Fibroblast of villous mesenchyme (primary cell): ENCODE data around the gene WDSUB1. TPM values are rescaled to one million over a fixed set of nuclear protein-coding genes. Genes with fewer than 3 reads are reported as not detected.
A peak's percentile ranks its signal among the peaks of the same experiment; 100 is the strongest.

ENCODE experiments used
- DNase-seq: peaks from one replicate; pipeline ENCODE4 v3.0.0-alpha.2; 2010; ENCODE audit warnings: low read depth
- H3K4me3 ChIP-seq: 2 replicates; pipeline ENCODE4 v1.5.1; 2011; ENCODE audit warnings: low read depth, mild to moderate bottlenecking, low read length
- CTCF ChIP-seq: IDR thresholded peaks from 2 replicates; pipeline ENCODE4 v1.5.1; 2012; ENCODE audit warnings: low read depth, mild to moderate bottlenecking, low read length; ENCODE audit not compliant: insufficient read depth
- total RNA-seq: library from RNA; depleted of rRNA; stranded (reverse); fragments of >200 nt; gene quantifications from 2 replicates; pipeline ENCODE4 v1.2.3, GENCODE V29; 2012

WDSUB1 gene
- total RNA-seq, 1 donor = 5.2 TPM

DNA sequence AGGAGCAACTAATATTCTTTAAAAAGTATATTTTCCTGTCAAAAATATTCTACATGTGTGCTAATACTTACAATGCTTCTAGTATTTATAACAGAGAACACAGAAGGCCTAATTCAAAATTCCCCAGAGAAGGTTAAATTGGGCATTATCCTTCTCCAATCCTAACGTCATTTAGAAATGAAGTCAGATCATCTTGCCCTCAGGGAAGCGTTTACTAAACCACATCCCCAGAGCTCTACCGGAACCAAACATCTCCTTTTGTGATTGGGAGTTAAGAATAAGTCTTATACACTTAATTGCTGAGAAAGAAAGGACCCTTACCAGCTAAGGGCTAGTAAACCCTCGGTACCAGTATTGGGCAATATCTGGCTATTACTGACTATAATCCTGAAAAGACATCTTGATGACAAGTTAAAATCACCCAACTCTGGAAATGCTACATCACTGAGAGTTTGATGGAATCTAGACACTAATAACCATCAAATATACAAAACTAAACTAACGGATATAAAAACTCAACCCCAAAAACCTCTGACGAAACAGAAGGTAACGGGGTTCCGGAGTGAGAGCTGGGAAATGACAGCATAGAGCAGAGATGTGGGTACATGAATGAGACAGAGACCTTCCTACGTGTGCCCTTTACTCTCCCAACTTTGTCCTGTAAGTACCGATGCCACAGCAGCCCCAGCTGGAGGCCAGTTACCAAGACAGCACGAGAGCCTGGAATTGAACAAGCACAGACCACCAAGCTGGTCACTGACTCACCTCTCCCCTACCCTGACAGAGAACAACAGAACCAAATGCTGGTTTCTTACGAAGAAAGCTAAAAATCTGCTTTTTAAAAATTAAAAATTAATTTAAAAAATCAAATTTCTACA, 35.0 kb downstream of the WDSUB1 start:
- no peak overlapping the region for H3K4me3 ChIP-seq
- DNase-seq = no peak
- TF ChIP-seq CTCF = no peak

- DNase-seq = peak; percentile 44
- no peak for TF ChIP-seq CTCF
- H3K4me3 ChIP-seq = no peak overlapping the region
Observed at GRCh38 chr2:159249990-159250715, 36.4 kb downstream of the WDSUB1 start.

- no peak for TF ChIP-seq CTCF
- no peak overlapping the region for H3K4me3 ChIP-seq
- no peak for DNase-seq
Observed at GRCh38 chr2:159246325-159246988, 40.0 kb downstream of the WDSUB1 start.

GRCh38 chr2:159243529-159243928, 43.0 kb downstream of the WDSUB1 start:
- DNase-seq = no peak
- no peak overlapping the region for H3K4me3 ChIP-seq
- TF ChIP-seq CTCF = no peak

DNA sequence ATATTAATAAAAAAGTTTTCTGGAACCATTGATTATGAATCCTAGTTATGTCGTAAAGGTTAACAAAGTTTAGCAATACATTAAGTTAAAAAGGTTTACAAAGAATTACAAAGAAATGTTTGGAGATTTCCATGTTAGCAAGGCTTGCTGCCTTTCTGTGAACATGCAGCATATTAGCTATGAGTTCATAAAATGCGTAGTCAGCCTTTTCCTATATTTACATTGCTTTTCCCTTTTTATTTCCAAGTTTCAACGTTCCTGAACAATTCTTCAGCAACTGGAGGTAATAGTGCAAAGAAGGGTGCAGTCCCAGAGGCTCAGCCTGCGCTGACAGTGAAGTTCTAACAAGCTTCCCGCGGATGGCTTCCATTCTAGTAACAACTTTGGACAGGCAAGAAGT, 51.6 kb downstream of the WDSUB1 start:
- no peak for TF ChIP-seq CTCF

DNA sequence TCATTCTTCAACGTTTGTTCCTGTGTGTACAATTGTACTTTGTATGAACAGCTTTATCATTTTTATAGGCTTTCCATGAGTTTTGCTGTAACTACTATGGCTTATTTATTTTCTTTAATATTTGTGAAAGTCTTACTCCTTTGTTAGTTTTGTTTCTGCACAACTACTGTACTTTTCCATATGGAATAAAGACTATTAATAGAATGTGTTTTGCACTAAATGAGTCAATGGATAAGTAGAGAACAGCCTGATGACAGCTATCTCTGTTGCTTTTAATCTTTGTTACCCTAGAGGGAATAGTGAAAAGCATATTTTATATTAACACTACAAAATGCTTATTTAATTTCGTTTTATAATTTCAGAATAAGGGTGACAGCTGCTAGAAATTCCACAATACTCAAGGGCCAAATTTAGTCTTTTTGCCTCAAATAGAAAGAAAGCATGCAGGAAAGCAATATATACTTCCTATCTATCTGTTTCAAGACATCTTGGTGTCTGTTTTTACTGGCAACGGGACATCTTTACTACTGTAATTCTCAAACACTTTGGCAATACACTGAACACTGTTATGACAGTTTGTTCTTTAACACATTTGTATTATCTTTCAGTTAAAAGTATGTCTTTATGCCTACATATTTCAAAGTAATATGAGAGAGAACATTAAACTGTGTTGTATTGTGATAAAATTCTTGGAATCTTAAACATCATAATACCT, 53.9 kb downstream of the WDSUB1 start:
- TF ChIP-seq CTCF = no peak
- no peak overlapping the region for H3K4me3 ChIP-seq
- DNase-seq = no peak

More for the DNA sequence above, 51.6 kb downstream of the WDSUB1 start:
- no peak overlapping the region for H3K4me3 ChIP-seq
- DNase-seq = no peak
